A549 (cell line): ENCODE results near the gene SAMD8.

Source experiments
- CEBPB ChIP-seq, 2 experiments: fragments of >200 bp in 1 of 2; sonication (Bioruptor Twin) in 1 of 2; formaldehyde crosslinking in 1 of 2; IDR thresholded peaks; 2 replicates each; pipeline ENCODE4 v1.6.1; 2012 to 2016
- EP300 ChIP-seq, 2 experiments: fragments of >200 bp; sonication (Bioruptor Twin); formaldehyde crosslinking; IDR thresholded peaks; 2 replicates in 1 of 2; 3 replicates in 1 of 2; pipeline ENCODE4 v1.6.1; 2016 to 2017
- HDAC2 ChIP-seq: fragments of 200-600 bp; sonication (generic); IDR thresholded peaks from 2 replicates; pipeline ENCODE4 v1.6.1; 2016
- KDM5A ChIP-seq: fragments of 200-600 bp; sonication (generic); IDR thresholded peaks from 2 replicates; pipeline ENCODE4 v1.6.1; 2016; ENCODE audit warnings: antibody characterized with exemption, mild to moderate bottlenecking
- POLR2A ChIP-seq: IDR thresholded peaks from 2 replicates; pipeline ENCODE4 v1.6.1; 2012; ENCODE audit warnings: mild to moderate bottlenecking, low read length
- TF ChIP-seq, protein P1 (sequence below): fragments of >200 bp; sonication (Bioruptor Twin); formaldehyde crosslinking; IDR thresholded peaks from 3 replicates; pipeline ENCODE4 v1.5.1; 2016
- TF ChIP-seq, protein P2 (sequence below): fragments of 450-650 bp; IDR thresholded peaks from 2 replicates; pipeline ENCODE4 v1.6.1; 2014; ENCODE audit warnings: antibody characterized with exemption
- TF ChIP-seq, protein P3 (sequence below): fragments of >200 bp; sonication (Bioruptor Twin); formaldehyde crosslinking; IDR thresholded peaks from 3 replicates; pipeline ENCODE4 v1.6.1; 2016
- TF ChIP-seq, protein P4 (sequence below): fragments of 200-600 bp; sonication (generic); IDR thresholded peaks from 2 replicates; pipeline ENCODE4 v1.6.1; 2016; ENCODE audit warnings: antibody characterized with exemption, mild to moderate bottlenecking, moderate library complexity

DNA sequence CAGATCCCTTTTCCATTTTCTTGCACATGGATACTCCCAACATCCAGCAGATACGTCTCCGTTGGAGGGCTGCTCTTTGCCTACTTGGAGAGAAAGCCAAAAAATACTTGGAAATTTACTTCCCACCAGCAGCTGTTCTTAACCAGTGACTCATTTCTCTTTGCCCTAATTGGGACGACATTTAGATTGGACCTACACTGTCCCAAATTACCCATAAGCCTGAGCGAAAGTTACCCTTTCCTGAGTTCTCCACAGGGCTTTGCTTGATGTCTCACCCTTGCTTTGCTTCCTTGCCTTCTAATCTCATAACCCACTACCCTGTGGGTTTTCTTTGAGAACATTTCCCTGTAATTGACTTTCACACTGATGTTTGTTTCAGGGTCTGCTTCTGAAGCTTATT, 48.1 kb downstream of the SAMD8 start:
- TF ChIP-seq, protein P1, sequence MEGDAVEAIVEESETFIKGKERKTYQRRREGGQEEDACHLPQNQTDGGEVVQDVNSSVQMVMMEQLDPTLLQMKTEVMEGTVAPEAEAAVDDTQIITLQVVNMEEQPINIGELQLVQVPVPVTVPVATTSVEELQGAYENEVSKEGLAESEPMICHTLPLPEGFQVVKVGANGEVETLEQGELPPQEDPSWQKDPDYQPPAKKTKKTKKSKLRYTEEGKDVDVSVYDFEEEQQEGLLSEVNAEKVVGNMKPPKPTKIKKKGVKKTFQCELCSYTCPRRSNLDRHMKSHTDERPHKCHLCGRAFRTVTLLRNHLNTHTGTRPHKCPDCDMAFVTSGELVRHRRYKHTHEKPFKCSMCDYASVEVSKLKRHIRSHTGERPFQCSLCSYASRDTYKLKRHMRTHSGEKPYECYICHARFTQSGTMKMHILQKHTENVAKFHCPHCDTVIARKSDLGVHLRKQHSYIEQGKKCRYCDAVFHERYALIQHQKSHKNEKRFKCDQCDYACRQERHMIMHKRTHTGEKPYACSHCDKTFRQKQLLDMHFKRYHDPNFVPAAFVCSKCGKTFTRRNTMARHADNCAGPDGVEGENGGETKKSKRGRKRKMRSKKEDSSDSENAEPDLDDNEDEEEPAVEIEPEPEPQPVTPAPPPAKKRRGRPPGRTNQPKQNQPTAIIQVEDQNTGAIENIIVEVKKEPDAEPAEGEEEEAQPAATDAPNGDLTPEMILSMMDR, result no peak
- no peak for TF ChIP-seq KDM5A
- TF ChIP-seq EP300 (IDR thresholded peaks at IDR 0.05), result no peak
- TF ChIP-seq, protein P2, sequence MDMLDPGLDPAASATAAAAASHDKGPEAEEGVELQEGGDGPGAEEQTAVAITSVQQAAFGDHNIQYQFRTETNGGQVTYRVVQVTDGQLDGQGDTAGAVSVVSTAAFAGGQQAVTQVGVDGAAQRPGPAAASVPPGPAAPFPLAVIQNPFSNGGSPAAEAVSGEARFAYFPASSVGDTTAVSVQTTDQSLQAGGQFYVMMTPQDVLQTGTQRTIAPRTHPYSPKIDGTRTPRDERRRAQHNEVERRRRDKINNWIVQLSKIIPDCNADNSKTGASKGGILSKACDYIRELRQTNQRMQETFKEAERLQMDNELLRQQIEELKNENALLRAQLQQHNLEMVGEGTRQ, result no peak
- TF ChIP-seq, protein P3, sequence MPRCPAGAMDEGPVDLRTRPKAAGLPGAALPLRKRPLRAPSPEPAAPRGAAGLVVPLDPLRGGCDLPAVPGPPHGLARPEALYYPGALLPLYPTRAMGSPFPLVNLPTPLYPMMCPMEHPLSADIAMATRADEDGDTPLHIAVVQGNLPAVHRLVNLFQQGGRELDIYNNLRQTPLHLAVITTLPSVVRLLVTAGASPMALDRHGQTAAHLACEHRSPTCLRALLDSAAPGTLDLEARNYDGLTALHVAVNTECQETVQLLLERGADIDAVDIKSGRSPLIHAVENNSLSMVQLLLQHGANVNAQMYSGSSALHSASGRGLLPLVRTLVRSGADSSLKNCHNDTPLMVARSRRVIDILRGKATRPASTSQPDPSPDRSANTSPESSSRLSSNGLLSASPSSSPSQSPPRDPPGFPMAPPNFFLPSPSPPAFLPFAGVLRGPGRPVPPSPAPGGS, result no peak
- TF ChIP-seq, protein P4, sequence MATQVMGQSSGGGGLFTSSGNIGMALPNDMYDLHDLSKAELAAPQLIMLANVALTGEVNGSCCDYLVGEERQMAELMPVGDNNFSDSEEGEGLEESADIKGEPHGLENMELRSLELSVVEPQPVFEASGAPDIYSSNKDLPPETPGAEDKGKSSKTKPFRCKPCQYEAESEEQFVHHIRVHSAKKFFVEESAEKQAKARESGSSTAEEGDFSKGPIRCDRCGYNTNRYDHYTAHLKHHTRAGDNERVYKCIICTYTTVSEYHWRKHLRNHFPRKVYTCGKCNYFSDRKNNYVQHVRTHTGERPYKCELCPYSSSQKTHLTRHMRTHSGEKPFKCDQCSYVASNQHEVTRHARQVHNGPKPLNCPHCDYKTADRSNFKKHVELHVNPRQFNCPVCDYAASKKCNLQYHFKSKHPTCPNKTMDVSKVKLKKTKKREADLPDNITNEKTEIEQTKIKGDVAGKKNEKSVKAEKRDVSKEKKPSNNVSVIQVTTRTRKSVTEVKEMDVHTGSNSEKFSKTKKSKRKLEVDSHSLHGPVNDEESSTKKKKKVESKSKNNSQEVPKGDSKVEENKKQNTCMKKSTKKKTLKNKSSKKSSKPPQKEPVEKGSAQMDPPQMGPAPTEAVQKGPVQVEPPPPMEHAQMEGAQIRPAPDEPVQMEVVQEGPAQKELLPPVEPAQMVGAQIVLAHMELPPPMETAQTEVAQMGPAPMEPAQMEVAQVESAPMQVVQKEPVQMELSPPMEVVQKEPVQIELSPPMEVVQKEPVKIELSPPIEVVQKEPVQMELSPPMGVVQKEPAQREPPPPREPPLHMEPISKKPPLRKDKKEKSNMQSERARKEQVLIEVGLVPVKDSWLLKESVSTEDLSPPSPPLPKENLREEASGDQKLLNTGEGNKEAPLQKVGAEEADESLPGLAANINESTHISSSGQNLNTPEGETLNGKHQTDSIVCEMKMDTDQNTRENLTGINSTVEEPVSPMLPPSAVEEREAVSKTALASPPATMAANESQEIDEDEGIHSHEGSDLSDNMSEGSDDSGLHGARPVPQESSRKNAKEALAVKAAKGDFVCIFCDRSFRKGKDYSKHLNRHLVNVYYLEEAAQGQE, result no peak
- TF ChIP-seq HDAC2, result no peak
- no peak for TF ChIP-seq POLR2A
- no peak for TF ChIP-seq CEBPB (IDR thresholded peaks at IDR 0.05)
